ENCODE data around the gene KCNIP3. TPM values are rescaled to one million over a fixed set of nuclear protein-coding genes. Genes with fewer than 3 reads are reported as not detected.
A peak's percentile ranks its signal among the peaks of the same experiment; 100 is the strongest.
"Not testable (repeated sequence)": the region's sequence is repeated elsewhere in the genome, so short reads cannot be mapped to it uniquely, and the experiment has no call there.

Gene KCNIP3
- polyA plus RNA-seq = not detected

GRCh38 chr2:95296880-95297487 lies at the start of gene KCNIP3:
Gene KCNIP3, plus strand, starts transcription at chr2:95297347. Its CDS starts 92 bp downstream, at chr2:95297439.
- Mint-ChIP-seq H3K9me3 (peaks cover 0 to 1% (median 0%) of the 10 kb centered on the region in 3 donors), H3K27ac (no peak within 1 kb of the TSS), H3K36me3 (no peaks in the 10 kb centered on the region), H3K27me3 (no peaks in the 10 kb centered on the region), H3K4me1 (no peaks in the 10 kb centered on the region), H3K4me3 (no peak within 1 kb of the TSS)

DNA sequence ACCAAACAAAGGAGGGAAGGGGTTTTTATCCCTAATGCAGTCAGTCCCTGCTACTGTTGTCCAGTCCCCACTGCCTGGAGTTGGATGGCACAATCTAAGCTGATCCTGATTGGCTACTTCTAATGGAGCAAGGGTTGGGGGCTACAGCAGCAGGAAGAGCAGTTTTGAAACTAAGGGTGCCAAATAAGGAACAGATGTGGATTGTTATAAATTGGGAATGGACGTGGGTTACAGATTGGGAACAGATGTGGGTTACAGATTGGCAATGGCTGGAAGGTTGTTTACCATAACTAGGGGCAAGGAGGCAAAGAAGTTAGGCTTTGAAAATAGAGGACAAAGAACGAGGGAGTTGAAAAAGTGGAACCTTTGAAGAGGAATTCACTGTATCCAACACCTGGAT lies 38.9 kb upstream of the KCNIP3 start:
- Mint-ChIP-seq H3K27me3 (peaks cover 3% of the 10 kb centered on the region), H3K9me3 (peaks cover 4 to 17% (median 16%) of the 10 kb centered on the region in 3 donors), H3K4me1 (no peaks in the 10 kb centered on the region), H3K36me3 (no peaks in the 10 kb centered on the region), H3K27ac (no peak overlapping the region), H3K4me3 (no peak overlapping the region)

DNA sequence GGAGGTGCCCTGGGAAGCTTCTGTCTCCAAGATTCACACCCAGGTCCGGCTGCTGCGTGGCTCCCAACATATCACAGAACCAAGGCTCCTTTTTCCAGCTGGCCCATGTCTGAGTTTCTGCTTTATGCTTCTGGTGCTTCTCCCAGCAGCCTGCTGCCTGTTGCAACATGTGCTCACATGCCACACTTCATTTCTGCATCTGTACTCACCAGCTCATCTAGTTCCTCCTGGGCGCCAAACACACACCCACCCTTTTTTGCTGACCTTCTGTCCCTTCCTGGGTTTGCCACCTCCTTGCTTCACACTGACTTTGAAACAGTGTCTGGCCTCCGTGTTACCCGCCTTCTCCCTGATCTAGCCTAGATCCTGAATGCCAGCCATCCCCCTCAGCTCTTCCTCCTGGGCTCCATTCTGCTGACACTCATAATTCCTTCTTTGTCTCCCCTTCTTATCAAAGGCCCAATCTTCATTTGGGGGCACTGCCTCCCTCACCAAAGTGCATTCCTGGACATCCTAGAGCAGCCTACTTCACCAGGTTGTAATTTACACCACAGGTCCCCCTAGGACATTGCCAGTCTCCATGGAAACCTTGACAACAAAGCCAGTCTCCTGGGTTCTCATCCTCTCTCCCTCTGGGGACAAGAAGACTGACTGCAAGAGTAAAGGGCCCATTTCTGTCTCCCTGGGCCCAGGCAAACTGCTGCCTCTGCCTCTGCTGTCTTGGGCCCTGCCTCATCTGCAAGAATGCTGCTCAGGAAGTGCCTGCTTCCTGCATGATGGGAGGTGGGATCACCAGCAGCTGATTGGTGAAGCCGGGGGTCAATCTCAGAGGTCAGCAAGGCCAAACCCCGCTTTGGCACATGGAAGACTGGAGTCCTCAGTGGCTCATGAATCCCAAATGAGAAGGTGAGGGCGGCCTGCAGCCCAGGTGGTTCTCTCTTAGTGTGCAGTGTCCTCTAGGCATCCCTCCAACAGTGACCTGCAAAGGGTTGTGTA lies 36.8 kb upstream of the KCNIP3 start:
- H3K27ac Mint-ChIP-seq = no peak overlapping the region
- no peak overlapping the region for H3K4me3 Mint-ChIP-seq
- no peaks in the 10 kb centered on the region for H3K36me3 Mint-ChIP-seq
- peaks cover 0 to 13% (median 11%) of the 10 kb centered on the region in 3 donors for H3K9me3 Mint-ChIP-seq
- no peaks in the 10 kb centered on the region for H3K4me1 Mint-ChIP-seq
- H3K27me3 Mint-ChIP-seq = peaks cover 3% of the 10 kb centered on the region

- Mint-ChIP-seq H3K4me1 (no peaks in the 10 kb centered on the region), H3K36me3 (no peaks in the 10 kb centered on the region), H3K27me3 (peaks cover 3% of the 10 kb centered on the region), H3K4me3 (no peak overlapping the region), H3K9me3 (peaks cover 0 to 13% (median 8%) of the 10 kb centered on the region in 3 donors), H3K27ac (no peak overlapping the region)
Measured at GRCh38 chr2:95261602-95262001, 35.5 kb upstream of the KCNIP3 start.

- Mint-ChIP-seq H3K4me3 (no peak overlapping the region), H3K36me3 (no peaks in the 10 kb centered on the region), H3K4me1 (no peaks in the 10 kb centered on the region), H3K27me3 (peaks cover 3% of the 10 kb centered on the region), H3K27ac (no peak overlapping the region), H3K9me3 (peaks cover 0 to 12% (median 6%) of the 10 kb centered on the region in 3 donors)
Measured at GRCh38 chr2:95262896-95263542, 34.1 kb upstream of the KCNIP3 start.

GRCh38 chr2:95264624-95265023 lies 32.5 kb upstream of the KCNIP3 start:
- peaks cover 0 to 6% (median 0%) of the 10 kb centered on the region in 3 donors for H3K9me3 Mint-ChIP-seq

GRCh38 chr2:95265182-95265581 lies 32.0 kb upstream of the KCNIP3 start:
- peaks cover 3% of the 10 kb centered on the region for H3K27me3 Mint-ChIP-seq
- peaks cover 2% of the 10 kb centered on the region for H3K36me3 Mint-ChIP-seq
- no peaks in the 10 kb centered on the region for H3K4me1 Mint-ChIP-seq
- H3K9me3 Mint-ChIP-seq = peaks cover 0 to 5% (median 0%) of the 10 kb centered on the region in 3 donors
- H3K27ac Mint-ChIP-seq = peak overlapping the region in 1 of 3 donors; percentile 17
- H3K4me3 Mint-ChIP-seq = no peak overlapping the region

More at GRCh38 chr2:95264624-95265023, 32.5 kb upstream of the KCNIP3 start:
- Mint-ChIP-seq H3K27me3 (peaks cover 4% of the 10 kb centered on the region), H3K36me3 (no peaks in the 10 kb centered on the region), H3K27ac (no peak overlapping the region), H3K4me3 (no peak overlapping the region), H3K4me1 (no peaks in the 10 kb centered on the region)

DNA sequence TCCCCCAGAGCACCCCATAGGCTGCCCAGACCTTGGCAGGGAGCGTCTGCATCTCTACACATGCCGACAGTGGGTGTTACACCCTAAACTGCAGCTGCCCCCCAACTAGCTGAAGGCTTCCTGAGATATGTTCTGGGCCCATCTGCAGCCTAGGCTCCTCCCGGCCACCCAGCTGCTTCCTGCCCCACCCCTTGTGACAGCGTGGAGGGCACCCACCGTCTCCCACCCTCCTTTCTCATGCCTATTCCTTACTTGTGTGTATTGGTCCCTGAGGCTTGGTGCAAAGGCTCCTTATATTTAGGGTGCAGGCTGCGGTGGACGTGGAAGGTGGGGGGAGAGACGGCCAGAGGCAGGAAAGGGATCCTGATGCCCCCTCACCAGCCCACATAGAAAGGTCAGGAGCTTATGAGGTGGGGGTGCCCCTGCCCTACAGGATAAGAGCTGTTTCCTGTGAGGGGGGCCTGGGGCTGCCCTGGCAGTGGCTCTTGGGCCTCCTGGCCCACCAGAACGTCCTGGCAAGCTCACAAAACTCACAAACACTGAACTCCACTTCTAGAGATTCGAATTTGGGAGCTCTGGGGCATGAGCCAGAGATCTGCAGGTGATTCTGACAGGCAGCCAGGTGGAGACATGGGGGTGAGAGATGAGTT lies 30.2 kb upstream of the KCNIP3 start:
- Mint-ChIP-seq H3K4me3 (no peak overlapping the region), H3K36me3 (peaks cover 2% of the 10 kb centered on the region), H3K27ac (no peak overlapping the region), H3K4me1 (no peaks in the 10 kb centered on the region), H3K27me3 (peaks cover 4% of the 10 kb centered on the region), H3K9me3 (peaks cover 0 to 2% (median 0%) of the 10 kb centered on the region in 3 donors)

DNA sequence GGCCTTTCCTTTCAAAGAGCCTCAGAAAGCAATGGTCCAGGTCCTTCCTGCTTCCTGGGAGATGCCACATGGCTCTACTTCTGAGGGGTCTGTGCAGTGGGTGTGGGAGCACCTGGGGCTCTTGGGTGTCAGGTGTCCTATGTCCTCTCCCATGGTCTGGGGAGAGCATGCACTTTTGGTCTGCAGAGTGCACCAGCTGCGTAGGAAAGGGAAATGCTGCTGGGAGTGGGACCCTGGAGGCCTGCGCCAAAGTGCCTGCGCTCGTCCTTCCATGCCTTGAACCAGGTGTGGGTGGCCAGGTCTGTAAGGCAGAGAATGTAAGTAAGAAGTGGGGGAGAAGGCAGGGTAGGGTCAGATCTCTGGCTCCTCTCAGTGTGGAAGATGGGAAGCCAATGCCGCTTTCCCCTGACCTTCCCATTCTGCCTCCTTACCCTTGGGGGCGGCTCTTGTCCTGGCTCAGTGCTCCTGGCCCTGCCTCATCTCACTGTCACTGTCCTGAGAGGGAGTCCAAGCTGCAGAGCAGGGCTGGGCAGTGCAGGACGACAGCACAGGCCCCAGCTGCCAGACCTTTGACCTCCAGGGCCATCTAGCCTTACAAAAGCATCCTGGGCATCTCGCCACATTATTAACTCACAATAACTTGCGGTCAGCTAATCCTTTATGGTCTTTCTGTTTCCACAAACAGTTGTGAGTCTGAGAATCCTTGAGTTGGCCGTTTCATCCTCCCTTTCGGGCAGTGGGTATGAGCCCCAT lies 29.5 kb upstream of the KCNIP3 start:
- peaks cover 0 to 2% (median 0%) of the 10 kb centered on the region in 3 donors for H3K9me3 Mint-ChIP-seq
- H3K4me1 Mint-ChIP-seq = no peaks in the 10 kb centered on the region
- peaks cover 2% of the 10 kb centered on the region for H3K36me3 Mint-ChIP-seq
- peaks cover 4% of the 10 kb centered on the region for H3K27me3 Mint-ChIP-seq
- H3K4me3 Mint-ChIP-seq = no peak overlapping the region
- H3K27ac Mint-ChIP-seq = no peak overlapping the region

DNA sequence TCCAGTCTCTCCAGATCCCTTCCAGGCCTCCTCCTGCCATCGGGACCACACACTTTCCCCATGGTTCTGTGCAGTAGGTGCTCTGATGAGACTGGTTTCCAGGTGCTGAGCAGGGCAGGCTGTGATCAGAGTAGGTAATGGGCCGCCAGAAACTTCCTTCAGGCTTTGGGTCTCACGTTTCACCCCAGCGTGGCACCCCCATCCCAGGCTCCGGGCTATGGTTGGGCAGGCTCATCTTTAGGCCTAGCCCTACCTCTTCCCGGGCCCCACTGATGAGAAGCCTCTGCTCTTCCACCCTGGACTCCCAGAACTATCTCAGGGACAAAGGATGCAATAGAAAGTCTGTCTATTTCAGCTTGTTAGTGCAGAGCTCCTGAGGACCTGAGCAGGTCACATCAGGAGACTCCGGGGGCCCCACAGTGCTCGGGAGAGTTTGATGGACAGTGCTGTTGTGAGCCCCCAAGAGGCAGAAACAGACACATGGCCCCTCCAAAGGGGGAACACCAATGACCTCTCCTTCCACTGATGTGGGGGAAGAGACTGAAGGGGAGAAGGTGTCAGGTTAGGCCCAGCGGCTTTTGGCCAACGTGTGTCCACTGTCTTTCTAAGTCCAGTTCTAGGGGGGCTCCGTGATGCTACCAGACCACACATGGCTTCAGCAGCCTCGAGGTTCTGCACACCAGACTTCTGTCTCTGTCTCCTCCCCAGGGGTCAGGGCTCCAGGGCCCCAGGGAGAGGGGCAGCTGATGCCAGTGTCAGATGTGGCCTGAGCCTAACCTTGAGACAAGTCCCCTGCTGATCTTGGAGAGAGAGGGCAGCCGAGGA lies 28.7 kb upstream of the KCNIP3 start:
- no peak overlapping the region for H3K4me3 Mint-ChIP-seq
- no peaks in the 10 kb centered on the region for H3K4me1 Mint-ChIP-seq
- H3K27ac Mint-ChIP-seq = no peak overlapping the region
- peaks cover 5% of the 10 kb centered on the region for H3K27me3 Mint-ChIP-seq
- peaks cover 2% of the 10 kb centered on the region for H3K36me3 Mint-ChIP-seq
- H3K9me3 Mint-ChIP-seq = peaks cover 0 to 2% (median 0%) of the 10 kb centered on the region in 3 donors

DNA sequence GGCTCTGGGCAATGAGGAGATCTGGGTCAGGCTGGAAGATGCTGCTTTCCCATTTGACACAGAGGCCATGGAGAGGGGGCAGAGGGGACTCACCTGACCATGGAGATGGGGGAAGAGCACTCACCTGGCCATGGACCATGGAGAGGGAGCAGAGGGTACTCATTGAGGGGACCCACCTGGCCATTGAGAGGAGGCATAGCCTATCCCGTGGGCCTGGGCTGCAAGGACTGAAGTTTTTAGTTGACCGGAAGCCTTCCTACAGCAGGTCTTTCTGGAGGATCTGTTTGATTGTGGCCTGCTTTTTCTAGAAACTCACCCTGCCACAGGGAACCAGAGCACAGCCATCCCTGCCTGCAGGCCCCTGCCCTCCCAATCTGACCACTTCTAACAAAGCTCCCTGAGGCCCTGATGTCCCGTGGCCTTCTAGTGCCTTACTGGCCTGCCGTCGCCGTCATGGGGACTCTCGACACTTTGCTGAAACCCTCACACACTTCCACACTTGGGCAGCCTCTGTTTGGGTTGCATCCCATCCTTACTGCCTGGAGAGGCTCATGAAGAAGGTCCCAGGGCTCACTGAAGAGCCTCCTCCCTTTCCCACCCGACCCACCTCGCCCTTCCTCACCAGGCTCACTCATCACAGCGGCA lies 28.0 kb upstream of the KCNIP3 start:
- Mint-ChIP-seq H3K4me1 (no peaks in the 10 kb centered on the region), H3K27me3 (peaks cover 5% of the 10 kb centered on the region), H3K4me3 (no peak overlapping the region), H3K36me3 (peaks cover 2% of the 10 kb centered on the region), H3K27ac (no peak overlapping the region), H3K9me3 (peaks cover 0 to 2% (median 0%) of the 10 kb centered on the region in 3 donors)

DNA sequence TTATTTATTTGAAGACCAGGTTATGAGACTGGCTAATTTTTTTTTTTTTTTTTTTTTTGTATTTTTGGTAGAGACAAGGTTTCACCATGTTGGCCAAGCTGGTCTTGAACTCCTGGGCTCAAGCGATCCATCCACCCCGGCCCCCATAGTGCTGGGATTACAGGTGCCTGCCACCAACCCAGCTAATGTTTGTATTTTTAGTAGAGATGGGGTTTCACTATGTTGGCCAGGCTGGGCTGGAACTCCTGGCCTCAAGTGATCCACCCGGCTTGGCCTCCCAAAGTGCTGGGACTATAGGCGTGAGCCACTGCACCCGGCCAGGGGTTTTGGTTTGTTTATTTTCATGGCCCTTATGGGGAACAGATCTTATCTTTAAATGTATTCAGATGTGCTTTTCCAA lies 27.4 kb upstream of the KCNIP3 start:
- H3K27me3 Mint-ChIP-seq, H3K27ac Mint-ChIP-seq, H3K36me3 Mint-ChIP-seq, H3K9me3 Mint-ChIP-seq, H3K4me1 Mint-ChIP-seq, H3K4me3 Mint-ChIP-seq: not testable (repeated sequence)

GRCh38 chr2:95270541-95271081 lies 26.5 kb upstream of the KCNIP3 start:
- Mint-ChIP-seq H3K36me3 (peaks cover 2% of the 10 kb centered on the region), H3K4me1 (no peaks in the 10 kb centered on the region), H3K9me3 (peaks cover 0 to 2% (median 0%) of the 10 kb centered on the region in 3 donors), H3K4me3 (no peak overlapping the region), H3K27ac (peak overlapping the region in 1 of 3 donors; percentile 64), H3K27me3 (peaks cover 5% of the 10 kb centered on the region)
